Natural killer cell (primary cell): ENCODE data around the gene FFAR4. TPM values are rescaled to one million over a fixed set of nuclear protein-coding genes. Genes with fewer than 3 reads are reported as not detected.

Experiments used
- ATAC-seq, 3 donors: fragments of 150-1000 bp in 2 of 3; fragments of 200-7000 bp in 1 of 3; cut with Tn5 transposase; 1 replicate in 1 of 3; 2 replicates in 2 of 3; pipeline ENCODE4 v1.10.0; 2021; ENCODE audit warnings: mild to moderate bottlenecking in 2 of 3, moderate library complexity in 2 of 3
- DNase-seq, 2 donors: peaks; one replicate each; pipeline versions ENCODE4 v3.0.0 to v3.0.0-alpha.2; 2013 to 2021; ENCODE audit warnings: mixed read lengths in 1 of 2
- H3K27ac ChIP-seq: one replicate; pipeline ENCODE4 v1.5.1; 2013; ENCODE audit warnings: mild to moderate bottlenecking, low read length
- H3K27me3 ChIP-seq: one replicate; pipeline ENCODE4 v1.6.1; 2013; ENCODE audit warnings: low read length; ENCODE audit not compliant: control insufficient read depth, insufficient read depth
- H3K36me3 ChIP-seq: one replicate; pipeline ENCODE4 v1.6.1; 2013; ENCODE audit warnings: low read length; ENCODE audit not compliant: control insufficient read depth, insufficient read depth
- H3K4me1 ChIP-seq: one replicate; pipeline ENCODE4 v1.6.1; 2013; ENCODE audit warnings: low read length; ENCODE audit not compliant: control insufficient read depth, insufficient read depth
- H3K4me3 ChIP-seq: one replicate; pipeline ENCODE4 v1.5.1; 2013; ENCODE audit warnings: low read length
- H3K9me3 ChIP-seq: one replicate; pipeline ENCODE4 v1.6.1; 2013; ENCODE audit warnings: low read length; ENCODE audit not compliant: control insufficient read depth, insufficient read depth
- H3K27ac Mint-ChIP-seq, 2 donors: one replicate each; pipeline ENCODE4 v1.8.0; 2022; ENCODE audit warnings: mild to moderate bottlenecking in 2 of 2, mixed read lengths in 2 of 2, moderate library complexity in 1 of 2
- H3K27me3 Mint-ChIP-seq, 2 donors: one replicate each; pipeline ENCODE4 v1.8.0; 2022; ENCODE audit warnings: low read depth in 2 of 2, mixed read lengths in 2 of 2
- H3K36me3 Mint-ChIP-seq: one replicate; pipeline ENCODE4 v1.8.0; 2022; ENCODE audit warnings: mixed read lengths
- H3K4me1 Mint-ChIP-seq, 2 donors: one replicate each; pipeline ENCODE4 v1.8.0; 2022; ENCODE audit warnings: mixed read lengths in 2 of 2
- H3K4me3 Mint-ChIP-seq: one replicate; pipeline ENCODE4 v1.8.0; 2022; ENCODE audit warnings: mild to moderate bottlenecking, moderate library complexity, mixed read lengths
- H3K9me3 Mint-ChIP-seq, 2 donors: one replicate each; pipeline ENCODE4 v1.8.0; 2022; ENCODE audit warnings: mixed read lengths in 2 of 2
- WGBS: methylation state at CpG from one replicate; pipeline ENCODE4 v1.1.7; 2013; ENCODE audit warnings: missing lambda C conversion rate; ENCODE audit not compliant: insufficient coverage; 5-methylcytosine and 5-hydroxymethylcytosine counted together
- intact Hi-C: fragments of 100-400 bp; cut with micrococcal nuclease; formaldehyde crosslinking; loops from one replicate; pipeline ENCODE4 v1.14.2; 2022
- total RNA-seq, 4 donors: library from RNA; stranded (reverse); fragments of 120-200 nt in 1 of 4; gene quantifications; one replicate each; pipeline versions ENCODE4 v1.2.3 to v1.2.4, GENCODE V29; 2013 to 2022
- TF ChIP-seq, protein P1 (sequence below): fragments of 200-600 bp; IDR thresholded peaks from one replicate; pipeline ENCODE4 v1.8.0; 2022; ENCODE audit warnings: antibody characterized with exemption

Gene FFAR4
- total RNA-seq, 3 donors from 2014 or later (not counting 1 experiment from before 2014, with no cell fraction given) = not detected

DNA sequence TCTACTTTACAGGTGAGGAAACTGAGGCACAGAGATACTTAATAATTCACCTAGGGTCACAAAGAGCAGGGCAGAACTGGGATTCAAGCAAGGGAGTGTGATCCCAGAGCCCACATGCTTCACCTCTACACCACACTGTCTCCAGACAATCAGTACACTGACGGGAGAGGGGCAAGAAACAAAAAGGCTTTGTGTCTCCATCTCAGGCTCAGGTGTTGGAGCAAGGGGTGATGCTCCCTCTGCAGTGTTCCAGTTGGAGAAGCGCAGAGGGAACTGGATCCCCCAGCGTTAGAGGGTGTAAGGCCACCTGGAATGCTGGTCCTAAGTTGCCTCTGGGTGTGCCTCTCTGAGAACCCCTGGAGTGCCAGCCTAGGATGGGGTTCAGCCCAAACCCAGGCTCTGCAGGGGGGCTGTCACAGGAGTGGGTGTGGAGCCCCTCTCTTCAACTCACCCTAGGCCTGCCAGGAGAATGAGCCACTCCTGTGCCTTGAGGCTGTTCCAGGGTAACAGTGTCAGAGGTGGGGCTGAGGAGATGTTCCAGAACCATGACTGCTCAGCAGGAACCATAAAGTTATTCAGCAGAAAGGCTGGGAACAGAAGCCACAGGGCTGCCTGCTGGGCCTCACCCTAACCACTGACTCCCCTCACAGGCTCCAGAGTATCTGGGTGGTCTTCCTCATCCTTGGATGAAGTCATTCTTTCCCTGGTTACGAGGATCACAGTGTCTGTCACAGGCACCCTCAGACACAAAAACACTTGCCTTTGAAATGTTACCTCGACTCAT, 29.1 kb downstream of the FFAR4 start:
- no peak overlapping the region for H3K4me3 Mint-ChIP-seq

DNA sequence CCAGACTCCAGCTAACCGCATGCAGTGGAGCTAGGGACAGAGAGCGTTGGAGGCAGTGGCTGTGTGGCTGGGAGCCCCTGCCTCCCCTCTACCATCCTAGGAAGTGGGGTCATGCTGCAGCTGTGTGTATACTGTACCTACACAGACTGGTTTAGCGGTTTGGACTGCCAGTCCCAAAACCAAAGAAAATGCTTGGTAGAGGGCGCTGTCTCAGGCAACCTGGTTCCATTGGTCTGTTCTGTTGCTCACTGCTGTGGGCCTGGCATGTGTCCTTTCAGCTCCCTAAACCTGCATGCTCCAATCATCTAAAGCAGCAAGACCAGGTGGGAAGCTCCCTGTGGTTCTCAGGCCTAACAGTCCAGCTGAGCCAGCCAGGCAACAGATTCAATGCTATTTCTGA, 30.1 kb downstream of the FFAR4 start:
- Mint-ChIP-seq H3K27ac (no peak overlapping the region), H3K4me3 (no peak overlapping the region), H3K27me3 (peaks cover 1 to 8% of the 10 kb centered on the region in 2 donors), H3K4me1 (no peaks in the 10 kb centered on the region), H3K9me3 (no peaks in the 10 kb centered on the region), H3K36me3 (no peaks in the 10 kb centered on the region)
- no peak overlapping the region for H3K27ac ChIP-seq
- DNase-seq (no peak), ATAC-seq (no peak)
- H3K9me3 ChIP-seq = no peaks in the 10 kb centered on the region
- H3K4me3 ChIP-seq = no peak overlapping the region
- H3K4me1 ChIP-seq = no peaks in the 10 kb centered on the region
- 95% methylated on average over 4 of the region's 4 CpGs for WGBS
- no peaks in the 10 kb centered on the region for H3K36me3 ChIP-seq
- H3K27me3 ChIP-seq = peaks cover 2% of the 10 kb centered on the region
- TF ChIP-seq, protein P1, sequence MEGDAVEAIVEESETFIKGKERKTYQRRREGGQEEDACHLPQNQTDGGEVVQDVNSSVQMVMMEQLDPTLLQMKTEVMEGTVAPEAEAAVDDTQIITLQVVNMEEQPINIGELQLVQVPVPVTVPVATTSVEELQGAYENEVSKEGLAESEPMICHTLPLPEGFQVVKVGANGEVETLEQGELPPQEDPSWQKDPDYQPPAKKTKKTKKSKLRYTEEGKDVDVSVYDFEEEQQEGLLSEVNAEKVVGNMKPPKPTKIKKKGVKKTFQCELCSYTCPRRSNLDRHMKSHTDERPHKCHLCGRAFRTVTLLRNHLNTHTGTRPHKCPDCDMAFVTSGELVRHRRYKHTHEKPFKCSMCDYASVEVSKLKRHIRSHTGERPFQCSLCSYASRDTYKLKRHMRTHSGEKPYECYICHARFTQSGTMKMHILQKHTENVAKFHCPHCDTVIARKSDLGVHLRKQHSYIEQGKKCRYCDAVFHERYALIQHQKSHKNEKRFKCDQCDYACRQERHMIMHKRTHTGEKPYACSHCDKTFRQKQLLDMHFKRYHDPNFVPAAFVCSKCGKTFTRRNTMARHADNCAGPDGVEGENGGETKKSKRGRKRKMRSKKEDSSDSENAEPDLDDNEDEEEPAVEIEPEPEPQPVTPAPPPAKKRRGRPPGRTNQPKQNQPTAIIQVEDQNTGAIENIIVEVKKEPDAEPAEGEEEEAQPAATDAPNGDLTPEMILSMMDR = no peak
- intact Hi-C loops = no loop called here

More for the DNA sequence above, 29.1 kb downstream of the FFAR4 start:
- Histone ChIP-seq H3K27me3 (peaks cover 2% of the 10 kb centered on the region), H3K9me3 (no peaks in the 10 kb centered on the region), H3K4me3 (no peak overlapping the region), H3K36me3 (no peaks in the 10 kb centered on the region), H3K27ac (no peak overlapping the region), H3K4me1 (no peaks in the 10 kb centered on the region)
- WGBS = 68% methylated on average over 5 of the region's 5 CpGs
- ATAC-seq (no peak), DNase-seq (no peak)
- Mint-ChIP-seq H3K27ac (no peak overlapping the region), H3K36me3 (no peaks in the 10 kb centered on the region), H3K27me3 (peaks cover 0 to 7% of the 10 kb centered on the region in 2 donors), H3K9me3 (no peaks in the 10 kb centered on the region), H3K4me1 (no peaks in the 10 kb centered on the region)
- intact Hi-C loops = no loop called here
- TF ChIP-seq, protein P1 = no peak

DNA sequence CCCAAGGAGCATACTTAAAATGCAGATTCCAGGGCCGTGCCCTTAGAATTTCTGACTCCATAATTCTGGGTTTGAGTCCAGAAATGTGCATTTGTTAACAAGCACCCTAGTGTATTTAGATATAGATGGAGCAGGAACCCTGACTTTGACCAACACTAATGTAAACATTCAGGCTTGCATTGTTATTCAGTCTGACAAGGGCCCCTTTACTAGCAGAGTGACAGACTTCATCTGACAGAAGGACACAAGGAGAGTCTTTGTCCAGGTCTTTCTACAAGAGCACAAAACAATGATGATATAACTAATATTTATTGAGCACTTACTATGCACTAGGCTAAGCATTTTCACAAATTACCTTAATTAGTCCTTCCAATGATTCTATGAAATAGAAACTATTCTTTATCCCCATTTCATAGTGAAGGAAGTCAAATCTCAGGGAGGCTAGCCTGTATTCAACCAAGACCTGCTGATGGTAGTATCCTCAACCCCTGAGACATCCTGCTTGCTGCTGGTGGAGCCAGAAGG, 30.7 kb downstream of the FFAR4 start:
- ATAC-seq (no peak), DNase-seq (no peak)
- Mint-ChIP-seq H3K27ac (no peak overlapping the region), H3K9me3 (no peaks in the 10 kb centered on the region), H3K4me3 (no peak overlapping the region), H3K27me3 (peaks cover 7 to 14% of the 10 kb centered on the region in 2 donors), H3K4me1 (no peaks in the 10 kb centered on the region), H3K36me3 (no peaks in the 10 kb centered on the region)
- Histone ChIP-seq H3K36me3 (no peaks in the 10 kb centered on the region), H3K9me3 (no peaks in the 10 kb centered on the region), H3K4me1 (no peaks in the 10 kb centered on the region), H3K27ac (no peak overlapping the region), H3K27me3 (peaks cover 2% of the 10 kb centered on the region), H3K4me3 (no peak overlapping the region)
- TF ChIP-seq, protein P1 = no peak
- intact Hi-C loops = no loop called here
- 77% methylated on average over 1 of the region's 1 CpG for WGBS
